ENCODE measurements around the gene DAPK2.

DNA sequence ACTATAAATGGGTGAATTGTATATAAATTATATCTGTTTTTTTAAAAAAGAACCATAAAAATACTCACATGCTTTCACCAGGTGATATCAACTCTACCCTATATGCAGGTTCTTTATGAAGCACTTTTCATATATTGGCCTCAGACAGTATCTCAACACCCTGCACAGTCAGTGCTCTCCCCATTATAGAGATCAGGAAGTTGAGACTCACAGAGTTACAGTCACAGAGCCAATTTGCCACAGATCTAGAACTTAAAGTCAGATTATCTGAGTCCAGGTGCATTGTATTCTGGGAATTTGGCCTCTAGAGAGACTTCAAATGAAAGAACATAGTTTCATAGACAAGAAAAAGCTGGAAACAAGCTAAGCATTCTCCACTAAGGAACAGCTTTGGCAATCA lies 38.1 kb downstream of the DAPK2 start:
- TF ChIP-seq, protein P1, sequence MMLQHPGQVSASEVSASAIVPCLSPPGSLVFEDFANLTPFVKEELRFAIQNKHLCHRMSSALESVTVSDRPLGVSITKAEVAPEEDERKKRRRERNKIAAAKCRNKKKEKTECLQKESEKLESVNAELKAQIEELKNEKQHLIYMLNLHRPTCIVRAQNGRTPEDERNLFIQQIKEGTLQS (CRISPR knock-in tag; conservative IDR thresholded peaks at IDR 0.05): no peak
- TF ChIP-seq, protein P2, sequence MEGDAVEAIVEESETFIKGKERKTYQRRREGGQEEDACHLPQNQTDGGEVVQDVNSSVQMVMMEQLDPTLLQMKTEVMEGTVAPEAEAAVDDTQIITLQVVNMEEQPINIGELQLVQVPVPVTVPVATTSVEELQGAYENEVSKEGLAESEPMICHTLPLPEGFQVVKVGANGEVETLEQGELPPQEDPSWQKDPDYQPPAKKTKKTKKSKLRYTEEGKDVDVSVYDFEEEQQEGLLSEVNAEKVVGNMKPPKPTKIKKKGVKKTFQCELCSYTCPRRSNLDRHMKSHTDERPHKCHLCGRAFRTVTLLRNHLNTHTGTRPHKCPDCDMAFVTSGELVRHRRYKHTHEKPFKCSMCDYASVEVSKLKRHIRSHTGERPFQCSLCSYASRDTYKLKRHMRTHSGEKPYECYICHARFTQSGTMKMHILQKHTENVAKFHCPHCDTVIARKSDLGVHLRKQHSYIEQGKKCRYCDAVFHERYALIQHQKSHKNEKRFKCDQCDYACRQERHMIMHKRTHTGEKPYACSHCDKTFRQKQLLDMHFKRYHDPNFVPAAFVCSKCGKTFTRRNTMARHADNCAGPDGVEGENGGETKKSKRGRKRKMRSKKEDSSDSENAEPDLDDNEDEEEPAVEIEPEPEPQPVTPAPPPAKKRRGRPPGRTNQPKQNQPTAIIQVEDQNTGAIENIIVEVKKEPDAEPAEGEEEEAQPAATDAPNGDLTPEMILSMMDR (IDR thresholded peaks at IDR 0.05): no peak
- TF ChIP-seq, protein P3, sequence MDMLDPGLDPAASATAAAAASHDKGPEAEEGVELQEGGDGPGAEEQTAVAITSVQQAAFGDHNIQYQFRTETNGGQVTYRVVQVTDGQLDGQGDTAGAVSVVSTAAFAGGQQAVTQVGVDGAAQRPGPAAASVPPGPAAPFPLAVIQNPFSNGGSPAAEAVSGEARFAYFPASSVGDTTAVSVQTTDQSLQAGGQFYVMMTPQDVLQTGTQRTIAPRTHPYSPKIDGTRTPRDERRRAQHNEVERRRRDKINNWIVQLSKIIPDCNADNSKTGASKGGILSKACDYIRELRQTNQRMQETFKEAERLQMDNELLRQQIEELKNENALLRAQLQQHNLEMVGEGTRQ (CRISPR knock-in tag; IDR thresholded peaks at IDR 0.05): no peak
- TF ChIP-seq JUN (CRISPR knock-in tag; IDR thresholded peaks at IDR 0.05) (no peak), NR2C2 (CRISPR knock-in tag; IDR thresholded peaks at IDR 0.05) (no peak)

Data from WTC11 (cell line).